ENCODE measurements around the gene FNTB.
"Not testable (repeated sequence)": the region's sequence is repeated elsewhere in the genome, so short reads cannot be mapped to it uniquely, and the experiment has no call there.

Gene FNTB

DNA sequence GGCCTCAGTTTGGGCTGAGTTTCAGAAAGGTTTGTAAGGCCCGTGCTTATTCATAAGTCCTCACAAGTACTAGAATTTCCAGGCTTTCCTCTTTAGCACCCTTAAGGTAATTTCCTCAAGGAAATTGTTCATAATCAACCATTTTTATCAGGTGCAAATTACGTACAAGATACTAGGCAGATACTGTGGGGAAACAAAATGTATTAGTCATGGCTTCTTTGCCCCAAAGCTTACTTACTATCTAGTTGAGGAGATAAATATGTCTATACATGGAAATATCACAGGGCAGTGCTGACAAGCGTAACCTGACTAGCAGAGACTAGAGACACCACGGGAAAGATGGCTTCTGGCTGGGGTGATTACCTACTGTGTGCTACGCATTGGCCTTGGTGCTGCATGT lies 93.1 kb downstream of the FNTB start:
- no peak for DNase-seq (ENCODE audit: extremely low read depth in 1 of 2, low read depth in 1 of 2)

DNA sequence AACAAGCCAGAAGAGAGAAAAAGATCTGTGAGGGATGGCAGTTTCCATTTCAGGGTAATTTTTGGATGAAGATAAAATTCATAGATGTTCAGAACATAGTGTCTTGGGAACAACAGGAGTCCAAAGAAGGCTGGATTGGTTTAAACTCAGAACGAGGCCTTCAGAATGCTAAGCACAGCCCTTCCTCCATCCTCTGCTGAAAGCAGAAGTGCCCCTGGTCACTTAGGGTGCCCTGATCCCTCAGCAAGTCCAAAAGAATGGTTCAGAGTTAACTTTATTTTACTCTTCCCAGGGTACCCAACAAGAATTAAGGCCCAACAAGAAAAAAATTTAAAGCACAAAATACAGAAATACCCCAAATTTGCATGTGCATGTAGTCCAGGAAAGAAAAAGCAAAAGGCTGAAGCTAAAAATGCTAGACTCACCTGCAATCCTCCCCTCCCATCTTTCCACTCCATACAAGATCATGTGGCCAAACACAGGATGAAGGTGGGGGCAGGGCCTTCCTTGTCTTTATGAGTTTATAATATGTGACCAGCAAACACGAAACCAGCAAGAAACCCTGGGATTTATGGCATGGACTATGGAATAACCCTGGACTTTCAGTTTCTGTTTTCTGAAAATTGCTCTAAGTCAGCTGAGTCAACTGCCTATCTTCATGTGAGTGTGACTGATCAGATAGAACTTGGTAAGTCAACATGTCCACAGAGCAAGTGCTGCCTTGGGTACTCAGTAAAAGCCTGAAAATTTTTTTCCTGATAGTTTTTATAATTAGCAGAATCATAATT lies 94.5 kb downstream of the FNTB start:
- no peak for DNase-seq (ENCODE audit: extremely low read depth in 1 of 2, low read depth in 1 of 2)

DNA sequence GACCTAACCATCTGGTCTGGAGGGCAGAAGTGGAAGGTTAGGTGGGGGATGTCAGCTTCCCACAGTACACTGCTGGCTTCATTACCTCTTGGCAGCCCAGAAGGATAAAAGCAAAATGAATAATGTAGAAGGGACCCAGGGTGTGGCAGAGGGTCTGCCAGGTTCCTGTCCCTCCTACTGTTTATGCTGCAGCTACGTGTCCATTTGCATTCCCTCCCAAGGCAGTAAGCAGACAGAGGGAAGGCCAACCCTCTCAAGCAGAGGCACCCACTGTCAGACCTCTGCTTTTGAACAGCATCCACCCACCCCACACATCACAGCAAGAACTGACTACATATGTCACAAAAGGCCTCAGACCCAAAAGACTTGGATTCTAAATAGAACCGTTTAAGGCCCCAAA lies 96.2 kb downstream of the FNTB start:
- DNase-seq (ENCODE audit: extremely low read depth in 1 of 2, low read depth in 1 of 2), result no peak

DNA sequence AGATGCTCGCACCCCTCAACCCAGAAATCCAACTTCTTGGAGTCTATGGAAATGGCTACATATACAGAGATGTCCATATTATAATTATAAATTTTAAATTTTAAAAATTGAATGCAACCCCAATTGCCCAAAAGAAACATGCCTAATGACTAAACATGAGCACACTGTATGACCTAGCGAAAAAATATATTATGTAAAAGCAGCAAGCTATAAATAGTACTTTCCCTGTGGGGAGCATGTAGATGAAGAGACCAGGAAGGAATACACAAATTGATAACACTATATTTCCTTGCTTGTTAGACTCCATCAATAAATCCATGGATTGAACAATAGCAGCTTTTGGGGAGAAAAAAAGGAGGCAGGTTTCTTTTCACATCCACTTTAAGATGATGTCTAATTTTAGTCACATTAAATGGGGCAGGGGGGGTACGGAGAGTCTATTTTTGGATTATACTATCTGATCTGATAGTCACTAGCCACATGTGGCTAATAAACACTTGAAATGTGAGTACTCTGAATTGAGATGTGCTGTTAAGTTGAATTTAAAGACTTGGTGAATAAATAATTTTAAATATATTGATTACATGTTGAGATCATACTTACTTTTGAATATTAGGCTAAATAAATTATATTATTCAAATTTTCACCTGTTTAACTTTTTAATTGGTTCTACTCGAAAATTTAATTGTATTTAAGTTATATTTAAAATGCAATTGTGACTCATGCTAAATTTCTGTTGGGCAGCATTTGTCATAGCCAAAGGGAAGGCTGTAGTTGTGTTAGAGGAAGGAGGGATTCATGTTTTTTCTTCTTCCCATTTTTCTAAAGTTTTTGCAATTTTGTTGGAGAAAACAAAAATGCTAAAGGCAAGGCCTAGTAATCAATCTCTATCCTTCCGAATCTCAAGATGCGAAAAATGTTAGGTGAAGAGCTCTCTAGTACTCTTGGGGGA lies 98.1 kb downstream of the FNTB start:
- no peak for DNase-seq (ENCODE audit: extremely low read depth in 1 of 2, low read depth in 1 of 2)

DNA sequence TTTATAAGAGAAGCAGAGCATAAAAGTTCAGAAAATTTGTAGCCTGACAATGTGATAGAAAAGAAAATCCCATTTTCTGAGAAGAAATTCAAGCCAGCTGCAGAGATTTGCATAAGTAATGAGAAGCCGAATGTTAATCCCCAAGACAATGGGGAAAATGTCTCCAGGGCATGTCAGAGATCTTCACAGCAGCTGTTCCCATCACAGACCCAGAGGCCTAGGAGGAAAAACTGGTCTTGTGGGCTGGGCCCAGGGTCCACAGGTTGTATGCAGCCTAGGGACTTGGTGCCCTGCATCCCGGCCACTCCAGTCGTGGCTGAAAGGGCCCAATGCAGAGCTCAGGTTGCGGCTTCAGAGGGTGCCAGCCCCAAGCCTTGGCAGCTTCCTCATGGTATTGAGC lies 100.0 kb downstream of the FNTB start:
- DNase-seq (ENCODE audit: extremely low read depth in 1 of 2, low read depth in 1 of 2), result not testable (repeated sequence)

DNA sequence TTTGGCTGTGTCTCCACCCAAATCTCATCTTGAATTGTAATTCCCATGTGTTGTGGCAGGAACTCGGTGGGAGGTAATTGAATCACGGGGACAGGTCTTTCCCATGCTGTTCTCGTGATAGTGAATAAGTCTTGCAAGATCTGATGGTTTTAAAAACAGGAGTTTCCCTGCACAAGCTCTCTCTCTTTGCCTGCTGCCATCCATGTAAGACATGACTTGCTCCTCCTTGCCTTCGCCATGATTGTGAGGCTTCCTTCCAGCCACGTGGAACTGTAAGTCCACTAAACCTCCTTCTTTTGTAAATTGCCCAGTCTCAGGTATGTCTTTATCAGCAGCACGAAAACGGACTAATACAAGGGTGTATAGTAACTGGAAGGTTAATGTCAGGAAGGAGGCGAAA lies 101.1 kb downstream of the FNTB start:
- not testable (repeated sequence) for DNase-seq (ENCODE audit: extremely low read depth in 1 of 2, low read depth in 1 of 2)

DNA sequence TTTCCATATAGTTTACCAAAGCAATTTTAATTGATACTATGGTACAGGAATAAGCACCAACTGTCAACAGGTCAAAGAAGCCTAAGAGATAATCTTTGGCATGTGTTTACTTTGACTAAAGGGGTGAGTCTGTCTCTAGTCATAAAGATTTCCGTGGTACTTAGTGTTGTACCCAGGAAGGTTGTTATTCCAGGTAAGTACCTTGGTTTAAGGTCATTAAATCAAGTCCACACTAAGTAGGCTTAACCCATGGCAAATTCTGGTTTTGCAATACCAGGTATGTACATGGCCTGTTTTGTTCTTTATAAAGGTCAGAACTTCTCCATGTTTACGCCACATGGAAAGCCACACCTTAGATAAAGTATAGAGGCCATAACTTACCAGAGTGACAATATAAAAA lies 105.7 kb downstream of the FNTB start:
- no peak for DNase-seq (ENCODE audit: extremely low read depth in 1 of 2, low read depth in 1 of 2)

DNA sequence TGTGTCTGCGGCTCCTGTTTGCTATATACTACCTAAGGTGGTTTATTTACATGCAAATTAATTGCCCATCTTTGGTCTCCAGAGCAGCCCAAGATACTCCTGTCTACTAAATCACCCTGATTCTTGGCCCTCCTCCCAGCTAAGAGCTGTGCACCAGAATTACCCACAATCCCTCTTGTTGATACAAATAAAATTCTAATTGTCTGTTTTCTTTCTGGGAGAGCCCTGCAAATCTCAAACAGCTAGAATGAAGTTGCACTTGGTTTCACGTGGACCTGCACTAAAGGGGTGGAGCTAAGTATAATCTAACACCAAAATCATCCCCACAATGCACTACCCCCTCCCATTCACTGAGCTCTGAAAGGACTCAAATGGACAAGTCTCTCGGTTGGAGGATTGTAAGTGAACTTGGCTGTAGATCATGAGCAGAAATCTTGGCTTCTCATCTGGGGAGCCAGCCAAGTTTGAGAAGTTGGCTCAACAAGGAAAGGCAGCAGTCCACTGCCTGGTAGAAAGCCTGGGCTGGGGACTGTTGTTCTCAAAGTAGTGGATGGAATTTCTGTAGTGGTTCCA lies 109.0 kb downstream of the FNTB start:
- no peak for DNase-seq (ENCODE audit: extremely low read depth in 1 of 2, low read depth in 1 of 2)

DNA sequence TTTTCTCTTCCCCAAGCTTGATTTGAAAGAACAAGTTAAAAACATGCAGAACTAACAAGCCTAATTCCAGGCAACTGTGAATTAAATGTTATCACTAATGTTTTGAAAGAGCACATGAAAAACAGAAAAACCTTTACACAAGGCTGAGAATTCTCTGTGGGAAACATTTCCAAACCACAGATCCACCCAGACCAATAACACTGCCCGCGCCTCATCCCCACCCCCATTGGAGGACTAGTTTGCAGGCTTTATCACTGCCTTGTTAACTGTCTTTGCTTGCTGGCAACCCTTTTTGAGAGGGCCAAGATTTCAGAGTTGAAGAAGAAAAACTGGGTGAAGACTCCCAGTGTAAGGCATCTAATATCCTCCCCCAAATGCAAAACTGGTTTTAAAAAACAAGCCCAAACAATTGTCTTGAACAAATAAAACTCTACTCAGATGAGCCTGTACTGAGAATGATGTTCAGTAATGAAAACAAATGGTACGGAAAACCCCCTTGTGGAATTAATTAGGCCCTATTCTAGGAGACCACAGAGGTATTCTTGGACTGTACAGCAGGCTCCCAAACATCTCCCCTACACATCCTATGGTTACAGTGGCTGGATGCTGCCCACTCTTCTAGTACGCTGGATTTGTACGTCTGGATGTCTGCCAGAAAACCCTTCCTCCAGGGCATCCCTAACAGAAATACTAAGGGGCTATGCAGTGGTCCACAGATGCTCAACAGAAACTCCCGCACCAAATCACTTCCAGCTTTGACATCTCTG lies 109.8 kb downstream of the FNTB start:
- DNase-seq (ENCODE audit: extremely low read depth in 1 of 2, low read depth in 1 of 2), result no peak

DNA sequence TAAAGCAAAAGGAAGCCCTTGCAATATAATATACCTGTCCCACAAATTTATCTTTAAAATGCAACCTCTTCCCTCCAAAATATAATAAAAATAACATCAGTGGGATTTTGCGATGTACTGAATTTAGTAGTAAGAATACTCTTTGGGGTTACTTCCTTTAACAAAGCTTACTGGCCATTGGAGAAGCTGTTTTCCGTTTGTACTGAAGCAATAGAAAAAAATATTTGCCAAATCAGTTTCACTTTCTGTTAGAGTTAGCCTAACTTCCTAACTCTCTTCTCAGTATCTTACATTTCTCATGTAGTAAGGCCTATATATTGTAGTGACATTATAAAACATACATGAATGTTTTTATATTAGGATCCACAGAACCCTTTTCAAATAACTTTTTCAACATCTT lies 111.9 kb downstream of the FNTB start:
- no peak for DNase-seq (ENCODE audit: extremely low read depth in 1 of 2, low read depth in 1 of 2)

DNA sequence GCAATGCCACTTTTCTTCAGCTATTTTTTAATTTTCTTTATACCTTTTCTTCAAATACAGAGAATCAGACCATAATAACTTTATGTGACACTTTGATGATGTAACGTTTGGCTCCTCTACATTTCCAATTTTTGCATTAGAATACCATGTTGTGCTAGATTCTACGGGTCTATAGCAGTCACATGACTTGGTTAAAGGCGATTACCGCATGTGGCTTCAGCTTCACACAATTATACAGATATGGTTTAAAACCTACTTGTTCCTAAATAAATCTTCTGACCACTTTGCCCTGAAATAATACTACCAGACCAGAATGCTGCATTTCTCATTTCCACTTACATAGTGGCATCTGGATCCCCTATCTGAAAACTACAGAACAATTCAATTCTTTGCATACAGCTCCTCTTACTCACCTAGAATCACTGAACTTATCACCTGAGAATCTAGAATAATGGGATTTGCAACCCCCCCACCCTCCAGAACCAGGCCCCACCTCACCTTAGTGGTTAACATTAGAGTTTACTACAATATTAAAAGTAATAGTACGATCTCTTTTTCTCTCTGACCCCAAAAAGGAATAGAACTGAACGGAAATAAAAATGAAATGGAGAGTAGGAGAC lies 114.3 kb downstream of the FNTB start:
- no peak for DNase-seq (ENCODE audit: extremely low read depth in 1 of 2, low read depth in 1 of 2)

DNA sequence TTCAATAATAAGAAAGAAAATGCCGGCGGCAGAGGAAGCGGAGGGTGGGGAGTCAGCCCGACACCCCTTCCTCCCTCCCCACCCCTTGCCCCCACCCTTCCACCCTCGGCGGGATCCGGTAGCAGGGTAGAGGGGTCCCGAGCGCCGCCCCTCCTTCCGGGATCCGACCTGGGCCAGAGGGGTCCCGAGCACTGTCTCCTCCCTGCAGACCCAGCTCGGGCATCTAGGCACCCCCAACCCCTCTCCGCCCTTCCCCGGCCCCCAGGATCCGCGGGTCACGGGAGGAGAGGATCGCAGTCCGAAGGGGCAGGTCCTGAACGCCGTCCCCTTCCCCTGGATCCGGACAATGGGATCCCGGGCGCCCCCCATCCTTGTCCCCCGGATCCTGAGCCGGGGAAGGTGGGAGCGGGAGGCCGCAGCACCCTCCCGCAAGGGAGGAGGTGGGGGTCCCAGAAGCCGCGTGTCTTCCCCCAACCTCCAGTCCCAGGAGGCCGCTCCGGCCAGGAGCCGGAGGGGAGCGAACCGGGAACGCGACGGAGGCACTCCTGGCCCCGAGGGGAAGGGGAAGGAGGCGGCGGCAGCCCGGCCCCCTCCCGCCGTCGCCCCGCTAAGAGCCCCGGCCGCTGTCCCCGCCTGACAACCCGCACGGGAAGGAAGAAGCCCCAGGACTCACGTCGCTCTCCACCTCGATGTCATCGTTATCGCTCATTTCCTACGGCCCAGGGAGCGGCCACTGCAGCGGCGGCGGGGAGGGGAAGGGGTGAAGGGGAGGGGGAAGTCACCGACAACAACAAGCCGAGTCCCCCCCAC lies 115.1 kb downstream of the FNTB start:
- peak in 1 of 2 donors; percentile 30 for DNase-seq (ENCODE audit: extremely low read depth in 1 of 2, low read depth in 1 of 2)

DNA sequence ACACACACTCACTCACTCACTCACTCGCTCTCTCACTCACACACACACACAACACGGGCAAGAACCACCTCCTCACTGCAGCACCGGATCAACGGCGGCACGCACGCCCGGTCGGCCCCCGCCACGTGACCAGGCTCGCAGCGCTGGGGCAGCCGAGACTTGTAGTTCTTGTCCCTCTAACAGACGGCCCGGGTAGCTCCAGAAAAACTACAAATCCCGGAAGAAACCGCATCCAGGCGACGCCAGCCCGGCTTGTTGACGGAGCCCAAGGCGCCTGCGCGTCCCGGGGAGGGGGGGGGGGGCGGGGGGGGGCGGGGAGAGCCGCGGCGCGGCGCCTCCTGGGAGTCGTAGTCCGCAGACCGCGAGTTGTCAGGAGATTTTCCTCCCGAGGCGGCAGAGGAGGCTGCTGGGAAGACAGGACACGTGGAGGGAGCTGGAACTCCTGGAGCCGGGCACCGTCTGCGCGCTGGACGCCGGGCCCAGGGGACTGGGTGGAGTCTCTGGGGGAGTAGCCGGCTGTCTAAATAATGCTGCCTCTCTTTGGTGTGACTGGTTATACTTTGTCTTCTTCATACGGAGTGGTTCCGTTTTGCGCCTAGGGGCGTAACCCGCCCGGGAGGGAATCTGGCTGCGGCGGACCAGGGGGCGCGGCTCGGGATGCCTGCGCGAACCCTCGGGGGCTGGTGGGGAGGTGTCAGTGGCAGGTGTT lies 115.9 kb downstream of the FNTB start, which contains the start of gene MAX:
Gene MAX (minus strand): TSS at position 77 of the 709 bp plus-strand sequence. CDS start 178 bp downstream, outside the sequence.
- DNase-seq (ENCODE audit: extremely low read depth in 1 of 2, low read depth in 1 of 2), result peak; percentile 95 to 96

DNA sequence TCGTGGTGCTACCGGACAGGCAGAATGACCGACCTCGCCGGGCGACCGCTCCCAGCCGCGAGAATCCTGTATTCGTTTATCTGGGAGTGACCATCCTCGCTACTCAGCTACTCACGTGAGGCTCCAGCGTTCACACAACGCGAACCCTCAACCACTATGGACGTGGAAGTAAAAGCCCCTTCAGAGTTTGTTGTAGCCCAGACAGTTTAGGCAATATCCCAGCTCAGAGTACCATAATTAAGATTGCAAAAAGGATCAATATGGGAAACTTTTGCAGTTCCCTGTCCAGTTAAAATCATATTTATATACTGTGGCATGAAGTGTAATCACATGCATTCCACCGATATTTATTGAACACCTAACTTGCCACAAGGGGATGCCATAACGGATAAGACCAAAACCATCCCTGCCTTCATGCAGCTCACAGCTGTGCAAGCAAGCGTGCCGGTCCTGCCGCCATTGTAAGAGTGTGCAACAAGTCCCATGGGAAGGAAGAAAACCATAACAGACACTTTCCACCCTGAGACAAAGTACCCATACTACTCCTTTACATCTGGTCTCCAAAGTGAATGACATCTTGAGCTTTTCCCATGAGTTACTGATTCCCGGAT lies 116.6 kb downstream of the FNTB start:
- DNase-seq (ENCODE audit: extremely low read depth in 1 of 2, low read depth in 1 of 2), result no peak

DNA sequence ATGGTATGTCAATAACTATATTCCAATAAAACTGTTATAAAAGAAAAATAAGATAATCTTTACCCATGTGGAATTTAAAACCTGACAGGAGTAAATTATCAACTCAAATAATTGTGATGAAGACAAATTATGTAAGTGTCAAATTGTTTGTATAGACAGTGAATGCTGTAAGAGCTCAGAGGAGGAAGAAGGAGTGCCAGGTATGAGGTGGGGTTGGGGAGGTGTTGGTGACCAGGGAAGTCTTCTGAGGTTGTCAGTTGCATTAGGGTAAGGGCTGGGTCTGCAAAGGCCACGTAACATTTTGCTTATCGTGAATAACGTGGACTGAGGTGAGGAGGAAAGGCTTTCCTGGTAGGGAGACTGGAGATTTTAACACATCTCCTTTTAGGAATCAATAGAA lies 118.1 kb downstream of the FNTB start:
- no peak for DNase-seq (ENCODE audit: extremely low read depth in 1 of 2, low read depth in 1 of 2)

DNA sequence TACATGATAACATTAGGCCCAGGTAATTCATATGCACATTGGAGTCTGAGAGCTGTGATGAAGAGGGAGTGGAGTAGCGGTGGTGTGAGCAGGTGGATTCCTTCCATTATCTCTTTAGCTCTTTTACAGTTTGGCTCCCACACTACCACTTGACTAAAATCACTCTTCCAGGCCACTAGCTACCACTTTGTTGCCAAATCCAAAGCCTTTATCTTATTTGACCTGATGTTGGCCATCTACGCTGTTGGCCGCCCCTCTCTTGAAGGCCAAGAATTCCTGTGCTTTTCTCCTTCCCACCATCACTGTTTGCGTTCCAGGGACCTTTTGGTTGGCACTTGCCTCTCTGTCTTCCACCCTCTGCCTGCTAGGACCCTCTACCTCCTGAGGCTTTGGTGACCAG lies 119.6 kb downstream of the FNTB start:
- no peak for DNase-seq (ENCODE audit: extremely low read depth in 1 of 2, low read depth in 1 of 2)

DNA sequence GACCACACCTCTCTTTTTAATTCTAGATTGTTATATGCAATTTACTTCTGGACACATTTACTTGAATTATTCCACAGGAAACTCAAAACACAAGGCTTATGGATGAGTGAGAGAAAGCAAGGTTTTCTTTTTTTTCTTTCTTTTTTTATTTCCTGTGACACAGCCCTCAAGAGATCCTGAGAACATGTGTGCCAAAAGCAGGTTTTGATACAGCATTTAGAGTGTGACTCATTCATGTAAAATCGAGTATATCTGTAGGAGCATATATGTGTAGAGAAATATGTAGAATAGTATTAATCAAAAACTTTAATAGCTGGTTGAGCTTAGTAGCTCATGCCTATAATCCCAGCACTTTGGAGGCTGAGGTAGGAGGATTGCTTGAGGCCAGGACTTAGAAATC lies 120.0 kb downstream of the FNTB start:
- no peak for DNase-seq (ENCODE audit: extremely low read depth in 1 of 2, low read depth in 1 of 2)

DNA sequence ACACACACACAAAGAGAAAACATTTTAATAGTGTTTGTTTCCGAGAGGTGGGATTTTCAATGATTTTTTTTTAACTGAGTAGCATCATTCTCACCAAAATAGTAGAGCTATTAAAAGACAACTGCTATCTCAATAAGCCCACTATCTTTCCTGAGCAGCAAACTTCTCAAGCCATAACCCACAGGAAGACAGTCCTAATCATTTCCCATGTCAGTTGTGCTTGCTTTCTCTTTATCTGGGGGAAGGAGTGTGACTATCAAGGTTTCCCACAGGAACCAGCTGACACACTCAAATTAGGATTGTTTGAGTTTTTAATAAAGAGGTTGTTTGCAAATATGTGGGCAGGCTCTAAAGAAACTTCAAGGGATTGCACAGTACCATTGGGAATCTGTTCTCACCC lies 120.5 kb downstream of the FNTB start:
- DNase-seq (ENCODE audit: extremely low read depth in 1 of 2, low read depth in 1 of 2), result no peak

All from activated CD8-positive, alpha-beta memory T cell treated with anti-CD3 and anti-CD28 coated beads for 1 hour (primary cell).